ENCODE measurements around the gene FAM8A1. TPM values are rescaled to one million over a fixed set of nuclear protein-coding genes. Genes with fewer than 3 reads are reported as not detected.

FAM8A1 gene
- total and polyA plus RNA-seq, 2 of the 13 experiments (the other 11 are each of a cell fraction or from before 2014, with no cell fraction given): 30.5 to 34.3 TPM

DNA sequence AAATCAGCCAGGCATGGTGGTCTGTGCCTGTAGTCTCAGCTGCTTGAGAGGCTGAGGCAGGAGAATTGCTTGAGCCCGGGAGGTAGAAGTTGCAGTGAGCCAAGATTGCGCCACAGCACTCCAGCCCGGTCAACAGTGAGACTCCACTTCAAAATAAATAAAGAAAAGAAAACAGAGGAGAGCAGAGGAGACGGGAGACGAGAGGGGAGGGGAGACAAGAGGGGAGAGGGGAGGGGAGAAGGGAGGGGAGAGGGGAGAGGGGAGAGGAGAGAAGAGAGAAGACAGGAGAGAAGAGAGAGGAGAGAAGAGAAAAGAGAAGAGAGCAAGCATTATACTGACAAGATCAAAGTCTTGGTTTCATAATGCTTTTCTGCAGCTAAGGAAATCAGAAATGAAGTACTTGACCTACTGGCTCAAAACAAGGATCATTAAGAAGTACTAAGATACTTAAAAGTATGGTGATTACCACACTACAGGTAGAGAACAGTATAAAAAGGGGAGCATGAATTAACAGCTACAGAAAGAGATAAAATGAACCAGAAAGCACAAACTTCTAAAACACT is 30.5 kb downstream of the FAM8A1 start (continued):
- TF ChIP-seq, protein P1, sequence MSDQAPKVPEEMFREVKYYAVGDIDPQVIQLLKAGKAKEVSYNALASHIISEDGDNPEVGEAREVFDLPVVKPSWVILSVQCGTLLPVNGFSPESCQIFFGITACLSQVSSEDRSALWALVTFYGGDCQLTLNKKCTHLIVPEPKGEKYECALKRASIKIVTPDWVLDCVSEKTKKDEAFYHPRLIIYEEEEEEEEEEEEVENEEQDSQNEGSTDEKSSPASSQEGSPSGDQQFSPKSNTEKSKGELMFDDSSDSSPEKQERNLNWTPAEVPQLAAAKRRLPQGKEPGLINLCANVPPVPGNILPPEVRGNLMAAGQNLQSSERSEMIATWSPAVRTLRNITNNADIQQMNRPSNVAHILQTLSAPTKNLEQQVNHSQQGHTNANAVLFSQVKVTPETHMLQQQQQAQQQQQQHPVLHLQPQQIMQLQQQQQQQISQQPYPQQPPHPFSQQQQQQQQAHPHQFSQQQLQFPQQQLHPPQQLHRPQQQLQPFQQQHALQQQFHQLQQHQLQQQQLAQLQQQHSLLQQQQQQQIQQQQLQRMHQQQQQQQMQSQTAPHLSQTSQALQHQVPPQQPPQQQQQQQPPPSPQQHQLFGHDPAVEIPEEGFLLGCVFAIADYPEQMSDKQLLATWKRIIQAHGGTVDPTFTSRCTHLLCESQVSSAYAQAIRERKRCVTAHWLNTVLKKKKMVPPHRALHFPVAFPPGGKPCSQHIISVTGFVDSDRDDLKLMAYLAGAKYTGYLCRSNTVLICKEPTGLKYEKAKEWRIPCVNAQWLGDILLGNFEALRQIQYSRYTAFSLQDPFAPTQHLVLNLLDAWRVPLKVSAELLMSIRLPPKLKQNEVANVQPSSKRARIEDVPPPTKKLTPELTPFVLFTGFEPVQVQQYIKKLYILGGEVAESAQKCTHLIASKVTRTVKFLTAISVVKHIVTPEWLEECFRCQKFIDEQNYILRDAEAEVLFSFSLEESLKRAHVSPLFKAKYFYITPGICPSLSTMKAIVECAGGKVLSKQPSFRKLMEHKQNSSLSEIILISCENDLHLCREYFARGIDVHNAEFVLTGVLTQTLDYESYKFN (CRISPR knock-in tag; conservative IDR thresholded peaks at IDR 0.05): 0 out of 2 replicates have a peak, but pooled peaks have one; percentile 18
- peak; percentile 40; the same call in 1 of the 2 replicates for TF ChIP-seq FOXA3 (CRISPR knock-in tag; IDR thresholded peaks at IDR 0.05)
- TF ChIP-seq HNRNPK (IDR thresholded peaks at IDR 0.05; ENCODE audit: low read depth, low read length, poor library complexity, severe bottlenecking): peak; percentile 46
- TF ChIP-seq, protein P2, sequence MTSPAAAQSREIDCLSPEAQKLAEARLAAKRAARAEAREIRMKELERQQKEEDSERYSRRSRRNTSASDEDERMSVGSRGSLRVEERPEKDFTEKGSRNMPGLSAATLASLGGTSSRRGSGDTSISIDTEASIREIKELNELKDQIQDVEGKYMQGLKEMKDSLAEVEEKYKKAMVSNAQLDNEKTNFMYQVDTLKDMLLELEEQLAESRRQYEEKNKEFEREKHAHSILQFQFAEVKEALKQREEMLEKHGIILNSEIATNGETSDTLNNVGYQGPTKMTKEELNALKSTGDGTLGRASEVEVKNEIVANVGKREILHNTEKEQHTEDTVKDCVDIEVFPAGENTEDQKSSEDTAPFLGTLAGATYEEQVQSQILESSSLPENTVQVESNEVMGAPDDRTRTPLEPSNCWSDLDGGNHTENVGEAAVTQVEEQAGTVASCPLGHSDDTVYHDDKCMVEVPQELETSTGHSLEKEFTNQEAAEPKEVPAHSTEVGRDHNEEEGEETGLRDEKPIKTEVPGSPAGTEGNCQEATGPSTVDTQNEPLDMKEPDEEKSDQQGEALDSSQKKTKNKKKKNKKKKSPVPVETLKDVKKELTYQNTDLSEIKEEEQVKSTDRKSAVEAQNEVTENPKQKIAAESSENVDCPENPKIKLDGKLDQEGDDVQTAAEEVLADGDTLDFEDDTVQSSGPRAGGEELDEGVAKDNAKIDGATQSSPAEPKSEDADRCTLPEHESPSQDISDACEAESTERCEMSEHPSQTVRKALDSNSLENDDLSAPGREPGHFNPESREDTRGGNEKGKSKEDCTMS (CRISPR knock-in tag; conservative IDR thresholded peaks at IDR 0.05): no peak
- no peak for TF ChIP-seq ZNF782 (CRISPR knock-in tag; IDR thresholded peaks at IDR 0.05; ENCODE audit: borderline replicate concordance)
- TF ChIP-seq SALL1 (CRISPR knock-in tag; IDR thresholded peaks at IDR 0.05): no peak
- no peak for TF ChIP-seq ZNF557 (CRISPR knock-in tag; IDR thresholded peaks at IDR 0.05)
- 0 out of 2 replicates have a peak, but pooled peaks have one; percentile 11 for TF ChIP-seq SAP130 (CRISPR knock-in tag; IDR thresholded peaks at IDR 0.05; ENCODE audit: low read depth)
- TF ChIP-seq FOXK1 (CRISPR knock-in tag; IDR thresholded peaks at IDR 0.05; ENCODE audit: borderline replicate concordance, low read depth): 0 out of 2 replicates have a peak, but pooled peaks have one; percentile 43
- TF ChIP-seq ZNF546 (CRISPR knock-in tag; conservative IDR thresholded peaks at IDR 0.05): no peak
- no peak for TF ChIP-seq SMYD3 (CRISPR knock-in tag; IDR thresholded peaks at IDR 0.05)
- TF ChIP-seq CEBPB (IDR thresholded peaks at IDR 0.05; ENCODE audit: borderline replicate concordance, low read depth, low read length): peak; percentile 80
- TF ChIP-seq RARG (CRISPR knock-in tag; IDR thresholded peaks at IDR 0.05; ENCODE audit: low read depth): no peak
- no peak for TF ChIP-seq FOXA1 (IDR thresholded peaks at IDR 0.05)
- TF ChIP-seq FOXA1 (CRISPR knock-in tag; IDR thresholded peaks at IDR 0.05): peak; percentile 64
- TF ChIP-seq ATM (IDR thresholded peaks at IDR 0.05; ENCODE audit: borderline replicate concordance): no peak
- TF ChIP-seq, protein P3, sequence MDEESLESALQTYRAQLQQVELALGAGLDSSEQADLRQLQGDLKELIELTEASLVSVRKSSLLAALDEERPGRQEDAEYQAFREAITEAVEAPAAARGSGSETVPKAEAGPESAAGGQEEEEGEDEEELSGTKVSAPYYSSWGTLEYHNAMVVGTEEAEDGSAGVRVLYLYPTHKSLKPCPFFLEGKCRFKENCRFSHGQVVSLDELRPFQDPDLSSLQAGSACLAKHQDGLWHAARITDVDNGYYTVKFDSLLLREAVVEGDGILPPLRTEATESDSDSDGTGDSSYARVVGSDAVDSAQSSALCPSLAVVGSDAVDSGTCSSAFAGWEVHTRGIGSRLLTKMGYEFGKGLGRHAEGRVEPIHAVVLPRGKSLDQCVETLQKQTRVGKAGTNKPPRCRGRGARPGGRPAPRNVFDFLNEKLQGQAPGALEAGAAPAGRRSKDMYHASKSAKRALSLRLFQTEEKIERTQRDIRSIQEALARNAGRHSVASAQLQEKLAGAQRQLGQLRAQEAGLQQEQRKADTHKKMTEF (CRISPR knock-in tag; IDR thresholded peaks at IDR 0.05): 0 out of 2 replicates have a peak, but pooled peaks have one; percentile 3
- TF ChIP-seq ZNF615 (CRISPR knock-in tag; IDR thresholded peaks at IDR 0.05; ENCODE audit: borderline replicate concordance): no peak
